ENCODE data around the gene UGDH. TPM values are rescaled to one million over a fixed set of nuclear protein-coding genes. Genes with fewer than 3 reads are reported as not detected.
"Not testable (repeated sequence)": the region's sequence is repeated elsewhere in the genome, so short reads cannot be mapped to it uniquely, and the experiment has no call there.

UGDH gene
- polyA plus RNA-seq, 4 donors: 80.1 to 123 (median 98.7) TPM

GRCh38 chr4:39530682-39531081 is 3.4 kb upstream of the UGDH start:
- no peak for DNase-seq (ENCODE audit: low read depth in 4 of 4, low spot score in 3 of 4)

DNA sequence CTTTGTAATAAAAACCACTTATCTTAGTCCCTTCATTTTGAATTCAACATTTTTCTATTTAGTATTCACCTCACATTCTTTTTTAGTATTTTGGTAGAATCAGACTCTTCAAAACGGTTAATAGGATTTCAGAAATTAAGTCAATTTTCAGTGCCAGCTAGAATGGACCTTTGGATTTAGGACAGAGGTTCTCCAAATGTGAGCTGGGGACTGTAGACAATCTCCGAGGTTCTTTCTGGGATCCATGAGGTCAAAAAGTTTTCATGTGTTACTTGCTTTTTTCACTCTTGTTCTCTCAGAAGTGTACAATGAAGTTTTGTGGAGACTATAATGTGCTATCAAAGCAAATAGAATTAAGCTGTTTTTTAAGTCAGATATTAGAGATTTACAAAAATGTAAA is 2.3 kb upstream of the UGDH start:
- DNase-seq (ENCODE audit: low read depth in 4 of 4, low spot score in 3 of 4): no peak

DNA sequence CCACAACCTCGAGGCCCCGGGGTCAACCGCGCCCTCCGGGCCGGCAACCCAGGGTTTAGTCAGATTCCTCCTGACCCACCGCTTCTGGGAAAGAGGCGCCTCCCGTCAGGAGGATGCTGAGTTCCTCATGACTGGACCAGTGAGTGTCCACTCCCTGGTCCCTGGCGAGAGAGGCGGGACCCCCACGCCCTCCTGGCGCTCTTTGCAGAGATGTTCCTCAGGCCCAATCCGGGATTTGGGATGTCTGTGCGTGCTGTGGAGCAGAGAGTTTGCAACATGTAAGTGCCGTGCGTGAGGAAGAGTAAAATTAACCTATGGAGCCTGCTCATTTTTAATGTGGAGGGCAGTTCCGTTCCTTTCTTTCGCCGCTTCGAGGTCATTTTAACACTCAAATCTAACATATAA is 824 bp upstream of the UGDH start:
- DNase-seq (ENCODE audit: low read depth in 4 of 4, low spot score in 3 of 4): no peak

DNA sequence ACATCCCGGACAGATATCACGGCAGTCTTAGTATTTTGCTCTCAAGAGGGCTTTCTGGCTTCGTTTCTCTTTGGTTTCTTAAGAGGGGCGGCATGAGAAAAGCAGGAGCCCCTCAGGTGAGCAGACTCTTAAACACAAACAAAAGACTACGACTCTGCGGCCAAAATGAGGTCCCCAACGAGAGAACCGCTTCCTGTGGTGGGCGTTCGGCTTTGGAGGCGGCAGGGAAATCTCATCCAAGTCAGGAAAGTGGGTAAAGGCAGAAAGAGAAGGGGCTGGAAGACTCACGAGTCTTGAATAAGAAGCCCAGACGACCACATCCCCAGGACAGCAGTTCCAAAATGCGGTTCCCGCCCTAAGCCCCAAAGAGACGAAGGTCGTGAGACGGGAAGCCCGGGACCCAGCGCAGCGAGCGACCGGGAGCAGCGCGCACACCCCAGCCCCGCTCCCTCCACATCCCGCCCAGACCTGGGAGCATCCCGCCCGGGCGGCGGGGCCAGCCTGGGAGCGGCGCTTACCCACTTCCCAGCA is 409 bp downstream of the UGDH start:
- no peak for DNase-seq (ENCODE audit: low read depth in 4 of 4, low spot score in 3 of 4)

GRCh38 chr4:39525822-39526690 is 1.2 kb downstream of the UGDH start:
- no peak for DNase-seq (ENCODE audit: low read depth in 4 of 4, low spot score in 3 of 4)

GRCh38 chr4:39524161-39524957 is 2.9 kb downstream of the UGDH start:
- no peak for DNase-seq (ENCODE audit: low read depth in 4 of 4, low spot score in 3 of 4)

DNA sequence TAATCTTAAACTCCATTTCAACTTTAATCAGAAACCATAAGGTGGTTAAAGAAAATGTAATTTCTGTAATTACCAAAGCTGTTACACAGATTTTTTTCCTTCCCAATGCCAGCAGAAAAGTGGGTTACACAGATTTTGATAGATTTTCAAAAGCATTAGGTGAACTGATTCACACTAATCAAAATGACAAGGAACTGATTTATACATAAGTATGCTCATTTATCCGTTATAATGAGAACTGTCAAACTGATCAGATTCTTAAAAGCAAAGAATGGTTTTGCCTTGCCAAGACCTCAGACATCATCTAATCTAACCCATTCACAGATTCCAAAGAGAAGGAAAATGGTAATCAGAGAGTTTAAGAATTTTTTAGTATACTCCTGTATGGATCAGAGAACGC is 5.2 kb downstream of the UGDH start:
- no peak for DNase-seq (ENCODE audit: low read depth in 4 of 4, low spot score in 3 of 4)

DNA sequence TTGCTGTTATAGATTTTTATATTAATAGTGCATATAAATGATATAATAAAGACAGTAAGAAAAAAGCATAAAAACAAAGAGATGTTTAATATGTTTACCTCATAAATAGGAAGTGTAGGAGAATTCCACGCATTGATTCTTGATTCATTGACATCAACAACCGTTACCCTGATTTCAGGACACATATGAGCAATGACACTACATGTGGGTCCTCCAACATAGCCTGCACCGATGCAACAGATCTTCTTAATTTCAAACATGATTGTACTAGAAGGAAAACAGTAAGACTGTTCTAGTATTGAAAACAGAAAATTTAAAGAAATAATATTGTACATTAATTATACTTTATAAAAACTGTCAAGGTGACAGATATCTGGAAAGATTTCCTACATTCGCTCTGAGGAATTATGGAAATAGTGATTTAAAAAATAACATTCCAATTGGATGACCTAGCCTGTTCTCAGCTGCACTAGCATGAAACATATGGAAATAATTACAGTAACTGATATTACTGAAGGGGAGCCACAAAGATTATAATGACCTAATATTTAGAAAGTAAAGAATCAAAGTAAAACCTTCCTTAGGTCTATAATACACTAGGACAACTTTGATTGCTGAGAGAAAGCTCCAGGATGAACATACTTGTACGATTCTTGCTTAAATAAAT is 5.9 kb downstream of the UGDH start:
- no peak for DNase-seq (ENCODE audit: low read depth in 4 of 4, low spot score in 3 of 4)

GRCh38 chr4:39518484-39518883 is 8.8 kb downstream of the UGDH start:
- DNase-seq (ENCODE audit: low read depth in 4 of 4, low spot score in 3 of 4): no peak

DNA sequence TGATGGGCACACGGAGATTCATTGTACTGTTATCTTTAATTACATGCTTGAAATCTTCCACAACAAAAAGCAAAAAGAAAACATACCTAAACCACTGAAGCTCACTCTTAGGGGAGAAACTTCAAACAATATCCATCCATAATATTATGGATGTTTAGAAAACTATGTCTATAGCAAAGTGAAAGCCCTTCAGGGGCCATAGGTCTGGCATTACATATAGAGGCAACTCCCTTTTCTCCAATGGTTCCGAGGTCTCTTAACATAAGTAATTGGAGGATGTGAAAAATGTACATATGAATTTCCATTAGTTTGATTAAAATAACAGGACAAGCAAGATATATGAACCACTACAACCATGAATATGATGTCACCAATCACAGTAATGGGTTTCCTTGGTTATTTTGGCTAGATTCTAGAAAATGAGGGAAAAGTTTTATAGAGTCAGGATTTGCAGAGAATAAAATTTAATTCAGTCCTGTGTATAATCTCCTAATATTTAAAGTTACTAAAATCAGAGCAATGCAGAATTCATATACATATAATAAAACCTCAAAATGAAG is 10.8 kb downstream of the UGDH start:
- DNase-seq (ENCODE audit: low read depth in 4 of 4, low spot score in 3 of 4): no peak

DNA sequence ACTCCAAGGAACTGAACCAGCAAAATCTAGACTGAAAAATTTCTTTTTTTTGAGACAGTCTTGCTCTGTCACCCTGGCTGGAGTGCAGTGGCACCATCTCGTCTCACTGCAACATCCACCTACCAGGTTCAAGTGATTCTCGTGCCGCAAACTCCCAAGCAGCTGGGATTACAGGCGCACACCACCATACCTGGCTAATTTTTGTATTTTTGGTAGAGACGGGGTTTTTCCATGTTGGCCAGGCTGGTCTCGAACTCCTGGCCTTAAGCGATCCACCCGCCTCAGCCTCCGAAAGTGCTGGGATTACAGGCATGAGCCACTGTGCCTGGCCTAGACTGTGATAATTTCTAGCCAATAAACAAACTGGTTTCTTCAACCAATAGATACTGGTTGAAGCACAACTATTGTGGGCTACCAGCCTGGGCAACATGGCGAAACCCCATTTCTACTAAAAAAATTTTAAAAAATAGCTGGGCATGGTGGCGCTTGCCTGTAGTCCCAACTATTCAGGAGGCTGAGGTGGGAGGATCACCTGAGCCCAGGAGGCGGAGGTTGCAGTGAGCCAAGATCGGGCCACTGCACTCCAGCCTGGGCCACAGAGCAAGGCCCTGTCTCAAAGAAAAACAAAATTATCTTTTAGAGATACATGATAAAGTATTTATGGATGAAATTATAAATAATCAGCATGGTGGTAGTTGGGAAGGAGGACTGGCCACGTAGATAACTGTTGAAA is 11.4 kb downstream of the UGDH start:
- not testable (repeated sequence) for DNase-seq (ENCODE audit: low read depth in 4 of 4, low spot score in 3 of 4)

DNA sequence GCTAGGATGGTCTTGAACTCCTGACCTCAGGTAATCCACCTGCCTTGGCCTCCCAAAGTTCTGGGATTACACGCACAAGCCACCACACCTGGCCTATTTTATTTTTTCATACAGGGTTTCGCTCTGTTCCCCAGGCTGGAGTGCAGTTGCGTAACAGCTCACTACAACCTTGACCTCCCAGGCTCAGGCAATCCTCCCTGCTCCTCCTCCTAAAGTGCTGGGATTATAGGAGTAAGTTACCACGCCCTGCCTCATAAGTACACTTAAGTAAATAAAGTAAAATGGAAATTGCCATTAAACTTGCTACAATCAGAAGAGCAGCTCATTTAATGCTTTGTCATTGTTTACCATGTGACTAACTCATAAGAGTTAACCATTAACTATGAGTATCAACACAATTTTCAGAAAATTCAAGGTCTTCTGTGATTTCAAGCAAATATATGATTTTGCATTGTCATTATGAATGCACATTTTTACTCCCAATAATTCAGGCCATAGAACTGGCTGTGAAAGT is 12.3 kb downstream of the UGDH start:
- no peak for DNase-seq (ENCODE audit: low read depth in 4 of 4, low spot score in 3 of 4)

DNA sequence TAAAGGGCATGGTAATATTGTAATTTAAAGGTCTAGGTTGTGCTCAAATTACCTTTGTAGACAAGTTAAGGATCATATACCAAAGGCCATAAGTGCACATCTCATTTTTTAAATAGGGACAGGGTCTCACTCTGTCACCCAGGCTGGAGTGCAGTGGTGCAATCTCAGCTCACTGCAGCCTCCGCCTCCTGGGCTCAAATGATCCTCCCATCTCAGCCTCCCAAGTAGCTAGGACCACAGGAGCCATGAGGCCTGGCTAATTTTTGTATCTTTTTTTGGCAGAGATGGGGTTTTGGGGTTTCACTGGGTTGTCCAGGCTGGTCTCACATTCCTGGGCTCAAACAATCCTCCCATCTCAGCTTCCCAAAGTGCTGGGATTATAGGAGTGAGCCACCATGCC is 13.0 kb downstream of the UGDH start:
- not testable (repeated sequence) for DNase-seq (ENCODE audit: low read depth in 4 of 4, low spot score in 3 of 4)

DNA sequence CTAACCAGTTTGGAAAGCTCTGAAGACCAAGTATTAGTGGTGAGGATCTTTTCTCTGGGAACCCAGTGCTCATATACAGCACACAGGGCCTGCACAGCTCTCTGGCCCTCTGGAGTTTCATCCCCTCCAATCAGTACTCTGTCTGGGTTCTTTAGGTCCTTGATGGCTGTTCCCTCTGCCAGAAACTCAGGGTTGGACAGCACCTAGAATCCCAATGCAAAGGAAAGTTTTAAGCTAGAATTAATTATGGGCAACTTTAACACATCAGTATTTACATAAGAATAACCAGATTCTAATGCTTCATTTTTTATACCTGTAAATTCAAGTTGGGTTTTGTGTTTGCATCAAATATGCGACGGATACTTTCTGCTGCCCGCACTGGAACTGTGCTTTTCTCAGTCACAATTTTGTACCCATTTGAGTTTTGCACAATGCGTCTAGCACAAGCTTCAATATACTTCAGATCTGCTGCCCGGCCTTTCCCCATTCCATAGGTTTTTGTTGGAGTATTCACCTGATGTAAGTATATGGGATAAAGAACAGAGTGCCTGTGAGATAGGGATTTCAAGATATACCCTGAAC is 16.8 kb downstream of the UGDH start:
- no peak for DNase-seq (ENCODE audit: low read depth in 4 of 4, low spot score in 3 of 4)

DNA sequence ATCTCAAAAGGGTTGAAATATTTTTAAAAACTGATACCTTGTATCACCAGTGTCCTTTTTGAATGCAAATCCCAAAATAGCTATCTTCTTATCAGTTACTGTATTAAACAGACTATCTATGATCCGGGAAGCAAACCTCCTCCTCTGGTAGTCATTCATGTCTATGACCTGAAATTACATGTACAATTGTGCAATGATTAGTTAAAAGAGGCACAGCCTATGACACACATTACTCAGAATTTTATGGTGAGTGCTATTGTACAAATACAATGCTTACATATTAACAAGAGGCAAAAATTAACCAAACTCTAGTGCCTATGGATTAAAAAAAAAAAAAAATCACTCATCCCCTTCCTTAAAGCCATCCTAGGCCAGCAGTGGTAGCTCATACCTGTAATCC is 21.7 kb downstream of the UGDH start:
- DNase-seq (ENCODE audit: low read depth in 4 of 4, low spot score in 3 of 4): no peak

GRCh38 chr4:39504538-39504937 is 22.7 kb downstream of the UGDH start:
- DNase-seq (ENCODE audit: low read depth in 4 of 4, low spot score in 3 of 4): no peak

DNA sequence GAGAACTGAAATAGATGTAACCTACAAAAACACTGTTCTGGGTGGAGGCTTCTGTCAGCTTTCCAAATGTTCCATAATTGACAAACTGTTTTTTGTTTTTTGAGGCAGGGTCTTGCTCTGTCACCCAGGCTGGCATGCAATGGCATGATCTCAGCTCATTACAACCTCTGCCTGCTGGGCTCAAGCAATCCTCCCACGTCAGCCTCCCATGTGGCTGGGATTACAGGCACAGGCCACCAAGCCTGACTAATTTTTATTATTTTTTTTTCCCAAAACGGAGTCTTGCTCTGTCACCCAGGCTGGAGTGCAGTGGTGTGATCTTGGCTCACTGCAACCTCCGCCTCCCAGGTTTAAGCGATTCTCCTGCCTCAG is 24.6 kb downstream of the UGDH start:
- not testable (repeated sequence) for DNase-seq (ENCODE audit: low read depth in 4 of 4, low spot score in 3 of 4)

DNA sequence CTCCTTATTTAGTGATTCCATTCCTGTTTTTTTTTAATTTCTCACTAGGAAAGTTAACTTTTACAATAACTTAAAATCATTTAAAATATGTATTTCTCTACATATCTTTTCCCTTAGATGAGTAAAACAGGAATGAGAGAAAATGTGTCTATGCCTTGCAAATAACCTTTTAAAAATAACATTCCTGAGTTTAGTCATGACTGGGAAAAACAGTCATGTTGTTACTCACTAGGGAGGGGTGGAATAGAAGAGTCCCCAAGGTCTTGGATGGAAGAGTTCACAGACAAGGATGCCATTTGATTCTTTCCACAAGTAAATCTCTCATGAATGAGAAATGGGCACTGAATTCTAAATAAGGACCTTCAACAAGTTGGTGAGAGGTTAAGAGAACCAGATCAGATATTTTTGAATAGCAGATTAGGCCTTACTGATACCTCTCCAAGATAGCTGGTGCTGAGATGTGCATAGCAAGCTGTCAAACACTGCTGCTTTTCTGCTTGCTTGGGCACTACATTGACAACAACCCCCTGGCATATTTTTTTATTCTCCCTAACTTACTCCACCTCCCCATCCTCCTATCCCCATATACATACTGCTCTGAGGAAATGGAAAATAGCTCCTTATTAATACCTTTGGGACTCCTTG is 25.1 kb downstream of the UGDH start:
- no peak for DNase-seq (ENCODE audit: low read depth in 4 of 4, low spot score in 3 of 4)

DNA sequence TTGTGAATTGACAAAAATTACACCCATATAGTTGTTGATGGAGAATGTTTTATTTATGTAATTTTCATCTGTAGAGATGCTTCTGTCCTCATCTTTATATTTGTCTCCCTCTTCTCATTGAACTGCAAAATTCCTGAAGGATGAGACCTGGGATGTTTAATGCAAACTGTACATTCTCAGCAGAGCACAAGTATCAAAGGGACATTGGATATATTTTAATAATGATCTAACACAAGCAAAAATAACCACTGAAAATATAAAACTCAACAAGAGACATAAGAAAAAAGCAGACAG is 28.6 kb downstream of the UGDH start:
- DNase-seq (ENCODE audit: low read depth in 4 of 4, low spot score in 3 of 4): no peak

Measured in left renal pelvis (tissue), 4 donors.